Activated CD4-positive, alpha-beta T cell treated with anti-CD3 and anti-CD28 coated beads for 4 hours (primary cell): ENCODE measurements around the gene HIP1.
"Not testable (repeated sequence)": the region's sequence is repeated elsewhere in the genome, so short reads cannot be mapped to it uniquely, and the experiment has no call there.

Experiments
- DNase-seq, 2 donors: peaks; one replicate each; pipeline ENCODE4 v3.0.0-alpha.2; 2020

HIP1 gene

GRCh38 chr7:75738975-75739795, 444 bp upstream of the HIP1 start:
- peak; percentile 99 to 100 for DNase-seq

GRCh38 chr7:75737856-75738603, 711 bp downstream of the HIP1 start:
- DNase-seq: peak in 1 of 2 donors; percentile 18

- no peak for DNase-seq
Observed at GRCh38 chr7:75735581-75736350, 3.0 kb downstream of the HIP1 start.

- no peak for DNase-seq
Observed at GRCh38 chr7:75734586-75735458, 3.9 kb downstream of the HIP1 start.

GRCh38 chr7:75732764-75733630, 5.7 kb downstream of the HIP1 start:
- no peak for DNase-seq

- no peak for DNase-seq
Observed at GRCh38 chr7:75732016-75732521, 6.7 kb downstream of the HIP1 start.

- DNase-seq: no peak
Observed at GRCh38 chr7:75729851-75730274, 8.9 kb downstream of the HIP1 start.

GRCh38 chr7:75727881-75728593, 10.7 kb downstream of the HIP1 start:
- peak in 1 of 2 donors; percentile 22 for DNase-seq

- DNase-seq: not testable (repeated sequence)
Observed at GRCh38 chr7:75727351-75727750, 11.4 kb downstream of the HIP1 start.

- DNase-seq: no peak
Observed at GRCh38 chr7:75725306-75725705, 13.4 kb downstream of the HIP1 start.

GRCh38 chr7:75723444-75723843, 15.3 kb downstream of the HIP1 start:
- DNase-seq: no peak

GRCh38 chr7:75722373-75722772, 16.4 kb downstream of the HIP1 start:
- DNase-seq: no peak

GRCh38 chr7:75721922-75722321, 16.8 kb downstream of the HIP1 start:
- not testable (repeated sequence) for DNase-seq

GRCh38 chr7:75721426-75721825, 17.3 kb downstream of the HIP1 start:
- DNase-seq: no peak

- DNase-seq: no peak
Observed at GRCh38 chr7:75719626-75720025, 19.1 kb downstream of the HIP1 start.

GRCh38 chr7:75718390-75719031, 20.2 kb downstream of the HIP1 start:
- no peak for DNase-seq

GRCh38 chr7:75717746-75718145, 21.0 kb downstream of the HIP1 start:
- DNase-seq: not testable (repeated sequence)

- no peak for DNase-seq
Observed at GRCh38 chr7:75716992-75717626, 21.6 kb downstream of the HIP1 start.

GRCh38 chr7:75715864-75716263, 22.9 kb downstream of the HIP1 start:
- DNase-seq: no peak
